Vagina (tissue), 2 donors: ENCODE data around the gene PDE10A.

ENCODE experiments used
- CTCF ChIP-seq, 3 experiments: fragments of 450-650 bp in 2 of 3; fragments of 200-600 bp in 1 of 3; sonication (generic) in 1 of 3; IDR thresholded peaks; one replicate each; pipeline ENCODE4 v1.5.1; 2017 to 2019; ENCODE audit warnings: antibody characterized with exemption in 3 of 3, mild to moderate bottlenecking in 2 of 3, moderate library complexity in 2 of 3
- POLR2A ChIP-seq, 2 donors: fragments of 450-650 bp; IDR thresholded peaks; one replicate each; pipeline ENCODE4 v1.6.1; 2017; ENCODE audit warnings: antibody characterized with exemption in 2 of 2, mild to moderate bottlenecking in 2 of 2, moderate library complexity in 2 of 2
- POLR2AphosphoS5 ChIP-seq, 2 donors: sonication (generic); formaldehyde crosslinking; IDR thresholded peaks; one replicate each; pipeline ENCODE4 v1.9.0; 2017; ENCODE audit warnings: antibody characterized with exemption in 2 of 2, mild to moderate bottlenecking in 2 of 2, low read depth in 1 of 2; ENCODE audit not compliant: insufficient read depth in 1 of 2

- TF ChIP-seq CTCF (IDR thresholded peaks at IDR 0.05) (no peak), POLR2A (IDR thresholded peaks at IDR 0.05) (no peak), POLR2AphosphoS5 (IDR thresholded peaks at IDR 0.05; ENCODE audit: insufficient read depth in 1 of 2, low read depth in 1 of 2) (no peak)
These were observed 41.2 kb upstream of the PDE10A start for GRCh38 chr6:165704045-165704748.
